Effector memory CD4-positive, alpha-beta T cell (primary cell): ENCODE results near the gene TP53RK.
A peak's percentile ranks its signal among the peaks of the same experiment; 100 is the strongest.

Experiments used
- DNase-seq, 3 donors: peaks; one replicate each; pipeline ENCODE4 v3.0.0-alpha.2; 2020
- H3K27ac ChIP-seq: 2 replicates; pipeline ENCODE4 v1.7.0; 2013; ENCODE audit warnings: mild to moderate bottlenecking, low read length, moderate library complexity; ENCODE audit not compliant: insufficient read depth, poor library complexity, severe bottlenecking
- H3K27me3 ChIP-seq: replicated peaks from 2 replicates; pipeline ENCODE4 v1.7.0; 2013; ENCODE audit warnings: mild to moderate bottlenecking, low read length; ENCODE audit not compliant: insufficient read depth, control insufficient read depth, poor library complexity, severe bottlenecking
- H3K36me3 ChIP-seq: 2 replicates; pipeline ENCODE4 v1.7.0; 2013; ENCODE audit warnings: mild to moderate bottlenecking, low read length, moderate library complexity; ENCODE audit not compliant: control insufficient read depth, insufficient read depth
- H3K4me1 ChIP-seq: 2 replicates; pipeline ENCODE4 v1.7.0; 2013; ENCODE audit warnings: low read length, mild to moderate bottlenecking; ENCODE audit not compliant: control insufficient read depth, insufficient read depth, poor library complexity, severe bottlenecking
- H3K4me3 ChIP-seq: 2 replicates; pipeline ENCODE4 v1.7.0; 2013; ENCODE audit warnings: low read length, low read depth, mild to moderate bottlenecking; ENCODE audit not compliant: insufficient read depth, poor library complexity, severe bottlenecking
- H3K9me3 ChIP-seq: 2 replicates; pipeline ENCODE4 v1.7.0; 2013; ENCODE audit warnings: mild to moderate bottlenecking, low read length, moderate library complexity; ENCODE audit not compliant: control insufficient read depth

Gene TP53RK

GRCh38 chr20:46698788-46699187 is 9.5 kb upstream of the TP53RK start:
- no peak for DNase-seq
- H3K27me3 ChIP-seq, result no peaks in the 10 kb centered on the region

GRCh38 chr20:46696791-46697279 is 7.6 kb upstream of the TP53RK start:
- H3K27ac ChIP-seq, result no peak overlapping the region
- DNase-seq, result no peak
- no peak overlapping the region for H3K4me3 ChIP-seq
- no peaks in the 10 kb centered on the region for H3K9me3 ChIP-seq
- no peaks in the 10 kb centered on the region for H3K4me1 ChIP-seq
- H3K36me3 ChIP-seq, result no peaks in the 10 kb centered on the region
- H3K27me3 ChIP-seq, result no peaks in the 10 kb centered on the region

More at GRCh38 chr20:46698788-46699187, 9.5 kb upstream of the TP53RK start:
- Histone ChIP-seq H3K9me3 (no peaks in the 10 kb centered on the region), H3K27ac (no peak overlapping the region), H3K36me3 (no peaks in the 10 kb centered on the region), H3K4me3 (no peak overlapping the region), H3K4me1 (no peaks in the 10 kb centered on the region)

GRCh38 chr20:46695892-46696291 is 6.6 kb upstream of the TP53RK start:
- no peaks in the 10 kb centered on the region for H3K27me3 ChIP-seq
- no peak overlapping the region for H3K27ac ChIP-seq
- no peaks in the 10 kb centered on the region for H3K36me3 ChIP-seq
- DNase-seq, result no peak
- H3K4me3 ChIP-seq, result no peak overlapping the region
- no peaks in the 10 kb centered on the region for H3K4me1 ChIP-seq
- no peaks in the 10 kb centered on the region for H3K9me3 ChIP-seq

DNA sequence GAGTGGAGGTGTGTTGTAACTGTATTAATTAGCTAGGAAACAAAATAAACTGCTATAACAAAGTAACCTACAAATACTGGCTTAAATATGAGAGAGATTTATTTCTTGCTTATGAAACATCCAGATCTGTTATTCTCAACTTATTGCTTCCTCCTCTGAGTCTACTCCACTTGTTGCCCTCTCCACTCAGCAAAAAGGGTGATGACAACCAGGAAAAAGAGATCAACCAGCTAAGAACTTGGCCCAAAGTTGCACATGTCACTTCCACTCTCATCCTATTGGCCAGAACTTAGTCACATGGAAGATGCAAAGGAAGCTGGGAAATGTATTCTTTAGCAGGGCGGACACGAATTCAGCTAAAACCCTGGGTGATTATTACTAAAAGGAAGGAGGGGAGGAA is 5.2 kb upstream of the TP53RK start:
- no peak overlapping the region for H3K4me3 ChIP-seq
- H3K36me3 ChIP-seq, result no peaks in the 10 kb centered on the region
- no peak overlapping the region for H3K27ac ChIP-seq
- no peaks in the 10 kb centered on the region for H3K27me3 ChIP-seq
- DNase-seq, result no peak
- no peaks in the 10 kb centered on the region for H3K9me3 ChIP-seq
- H3K4me1 ChIP-seq, result no peaks in the 10 kb centered on the region

DNA sequence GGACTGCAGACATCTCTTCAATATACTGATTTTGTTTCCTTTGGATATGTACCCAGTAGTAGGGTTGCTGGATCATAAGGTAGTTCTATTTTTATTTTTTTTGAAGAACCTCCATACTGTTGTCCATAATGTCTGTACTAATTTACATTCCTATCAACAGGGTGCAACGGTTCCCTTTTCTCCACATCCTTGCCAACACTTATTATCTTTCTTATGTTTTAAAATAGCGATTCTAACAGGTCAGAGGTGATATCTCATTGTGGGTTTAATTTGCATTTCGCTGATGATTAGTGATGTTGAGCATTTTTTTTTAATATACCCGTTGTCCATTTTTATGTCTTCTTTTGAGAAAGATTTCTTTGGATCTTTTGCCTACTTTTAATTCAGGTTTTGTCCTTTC is 2.0 kb upstream of the TP53RK start:
- no peak for DNase-seq
- H3K4me1 ChIP-seq, result peaks cover 20% of the 10 kb centered on the region
- H3K36me3 ChIP-seq, result no peaks in the 10 kb centered on the region
- no peaks in the 10 kb centered on the region for H3K27me3 ChIP-seq
- no peak overlapping the region for H3K27ac ChIP-seq
- H3K9me3 ChIP-seq, result no peaks in the 10 kb centered on the region
- H3K4me3 ChIP-seq, result no peak overlapping the region

DNA sequence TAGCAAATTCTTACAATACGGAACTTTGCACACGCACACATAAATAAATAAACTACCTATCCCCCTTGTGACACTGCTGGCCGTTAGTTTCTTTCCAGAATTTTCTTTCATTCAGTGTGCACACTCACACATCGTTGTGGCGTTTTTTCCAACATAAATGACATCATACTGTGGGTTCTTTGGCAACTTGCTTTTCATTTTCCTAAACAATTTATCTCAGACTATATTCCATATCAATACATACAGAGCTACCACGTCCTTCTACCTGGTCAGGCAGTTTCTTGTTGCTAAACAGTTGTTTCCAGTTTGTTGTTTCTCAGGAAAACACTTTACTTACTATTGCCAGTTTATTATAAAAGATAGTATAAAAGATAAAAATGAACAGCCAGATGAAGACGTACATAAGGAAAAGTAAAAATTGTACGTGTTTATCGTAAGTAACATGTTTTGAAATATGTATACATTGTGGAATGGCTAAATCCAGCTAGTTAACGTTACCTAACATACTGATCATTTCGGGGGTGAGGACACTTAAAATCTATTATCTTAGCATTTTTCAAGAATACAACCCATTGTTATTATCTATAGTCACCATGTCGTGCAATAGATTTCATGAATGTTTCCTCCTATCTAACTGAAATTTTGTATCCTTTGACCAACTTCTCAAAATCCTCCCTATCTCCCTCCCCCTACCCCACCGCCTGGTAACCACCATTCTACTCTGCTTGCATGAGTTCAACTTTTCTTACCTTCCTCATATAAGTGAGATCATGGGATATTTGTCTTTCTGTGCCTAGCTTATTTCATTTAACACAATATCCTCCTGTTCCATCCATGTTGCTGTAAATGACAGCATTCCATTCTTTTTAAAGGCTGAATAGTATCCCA is 1.2 kb upstream of the TP53RK start:
- Histone ChIP-seq H3K27ac (peak overlapping the region; percentile 69), H3K9me3 (no peaks in the 10 kb centered on the region), H3K4me3 (no peak overlapping the region), H3K36me3 (no peaks in the 10 kb centered on the region), H3K4me1 (peaks cover 20% of the 10 kb centered on the region), H3K27me3 (no peaks in the 10 kb centered on the region)
- DNase-seq, result no peak

- no peaks in the 10 kb centered on the region for H3K36me3 ChIP-seq
- H3K27me3 ChIP-seq, result no peaks in the 10 kb centered on the region
- no peaks in the 10 kb centered on the region for H3K9me3 ChIP-seq
- no peak for DNase-seq
- peak overlapping the region; percentile 83 for H3K4me3 ChIP-seq
- H3K27ac ChIP-seq, result peak overlapping the region; percentile 69
- H3K4me1 ChIP-seq, result peaks cover 20% of the 10 kb centered on the region
Measured at GRCh38 chr20:46689754-46690085, 476 bp upstream of the TP53RK start.

GRCh38 chr20:46688151-46689081 is 828 bp downstream of the TP53RK start:
- Histone ChIP-seq H3K4me1 (peaks cover 20% of the 10 kb centered on the region), H3K36me3 (no peaks in the 10 kb centered on the region), H3K27ac (peak overlapping the region; percentile 69), H3K27me3 (no peaks in the 10 kb centered on the region), H3K4me3 (peak overlapping the region; percentile 83), H3K9me3 (no peaks in the 10 kb centered on the region)
- DNase-seq, result no peak

GRCh38 chr20:46683939-46684750 is 5.1 kb downstream of the TP53RK start:
- no peaks in the 10 kb centered on the region for H3K9me3 ChIP-seq
- H3K36me3 ChIP-seq, result no peaks in the 10 kb centered on the region
- no peak overlapping the region for H3K4me3 ChIP-seq
- no peak for DNase-seq
- H3K27me3 ChIP-seq, result no peaks in the 10 kb centered on the region
- H3K4me1 ChIP-seq, result peaks cover 20% of the 10 kb centered on the region
- H3K27ac ChIP-seq, result no peak overlapping the region
